GM18907 (cell line): Measurements from ENCODE around the gene ADPRS.
A peak's percentile ranks its signal among the peaks of the same experiment; 100 is the strongest.

Experiments
- ATAC-seq: cut with Tn5 transposase; IDR thresholded peaks from one replicate; pipeline ENCODE4 v1.9.1; 2021; ENCODE audit warnings: mild to moderate bottlenecking, moderate library complexity; ENCODE audit not compliant: unreplicated experiment

The ADPRS gene

GRCh38 chr1:36087233-36088123, 1.2 kb upstream of the ADPRS start:
- ATAC-seq = no peak

- peak; percentile 10 for ATAC-seq
Observed at GRCh38 chr1:36088265-36088576, 471 bp upstream of the ADPRS start.

- no peak for ATAC-seq
Observed at GRCh38 chr1:36089393-36090121, 865 bp downstream of the ADPRS start.

GRCh38 chr1:36091141-36091540, 2.4 kb downstream of the ADPRS start:
- ATAC-seq = no peak

GRCh38 chr1:36091698-36092097, 3.0 kb downstream of the ADPRS start:
- no peak for ATAC-seq

GRCh38 chr1:36092166-36092797, 3.6 kb downstream of the ADPRS start:
- no peak for ATAC-seq

GRCh38 chr1:36092798-36093185, 4.1 kb downstream of the ADPRS start:
- ATAC-seq = no peak

GRCh38 chr1:36093226-36093625, 4.5 kb downstream of the ADPRS start:
- no peak for ATAC-seq

- ATAC-seq = no peak
Observed at GRCh38 chr1:36093929-36094328, 5.2 kb downstream of the ADPRS start.

GRCh38 chr1:36094621-36095061, 5.9 kb downstream of the ADPRS start:
- no peak for ATAC-seq

- no peak for ATAC-seq
Observed at GRCh38 chr1:36095760-36096405, 7.2 kb downstream of the ADPRS start.

- no peak for ATAC-seq
Observed at GRCh38 chr1:36096500-36097432, 8.1 kb downstream of the ADPRS start.

- ATAC-seq = no peak
Observed at GRCh38 chr1:36097693-36098585, 9.2 kb downstream of the ADPRS start.

- no peak for ATAC-seq
Observed at GRCh38 chr1:36098650-36099365, 10.1 kb downstream of the ADPRS start.

- ATAC-seq = peak; percentile 60
Observed at GRCh38 chr1:36099681-36100341, 11.1 kb downstream of the ADPRS start.

GRCh38 chr1:36100376-36100775, 11.7 kb downstream of the ADPRS start:
- ATAC-seq = no peak

GRCh38 chr1:36101546-36101945, 12.9 kb downstream of the ADPRS start:
- no peak for ATAC-seq

GRCh38 chr1:36106269-36106668, 17.6 kb downstream of the ADPRS start:
- no peak for ATAC-seq
